OCI-LY3 (cell line): ENCODE measurements around the gene ZNF155.

ENCODE experiments used
- H2AFZ ChIP-seq: fragments of 200-600, 300-600 bp; shearing (Covaris generic); 2 replicates; pipeline ENCODE4 v1.6.0; 2014; ENCODE audit warnings: antibody characterized with exemption, low read depth, low read length
- H3K27ac ChIP-seq: fragments of 200-600, 300-600 bp; sonication (generic); 2 replicates; pipeline ENCODE4 v1.5.1; 2014; ENCODE audit warnings: mild to moderate bottlenecking, low read length, moderate library complexity, mixed read lengths
- H3K27me3 ChIP-seq: fragments of 200-600, 300-600 bp; sonication (generic); 2 replicates; pipeline ENCODE4 v1.6.1; 2014; ENCODE audit warnings: low read depth, low read length, mixed read lengths
- H3K36me3 ChIP-seq: fragments of 200-600, 300-600 bp; sonication (generic); replicated peaks from 2 replicates; pipeline ENCODE3; 2014; ENCODE audit warnings: low read depth, low read length, mixed read lengths
- H3K4me1 ChIP-seq: fragments of 300-600, 200-600 bp; sonication (generic); 2 replicates; pipeline ENCODE4 v1.6.1; 2014; ENCODE audit warnings: low read length, mixed read lengths
- H3K4me2 ChIP-seq: fragments of 200-600, 300-600 bp; sonication (generic); 2 replicates; pipeline ENCODE4 v1.6.1; 2014; ENCODE audit warnings: low read length, mixed read lengths
- H3K4me3 ChIP-seq: fragments of 300-600, 200-600 bp; sonication (generic); 2 replicates; pipeline ENCODE4 v1.5.1; 2014; ENCODE audit warnings: antibody characterized with exemption, mild to moderate bottlenecking, low read length, moderate library complexity
- H3K79me2 ChIP-seq: fragments of 300-600, 200-600 bp; shearing (Covaris generic); 2 replicates; pipeline ENCODE4 v1.6.1; 2014; ENCODE audit warnings: mild to moderate bottlenecking, low read length, mixed read lengths
- H3K9ac ChIP-seq: fragments of 300-600, 200-600 bp; shearing (Covaris generic); 2 replicates; pipeline ENCODE4 v1.6.0; 2014; ENCODE audit warnings: mild to moderate bottlenecking, low read length, moderate library complexity
- H3K9me3 ChIP-seq: fragments of 200-600, 300-600 bp; shearing (Covaris generic); 2 replicates; pipeline ENCODE4 v1.6.1; 2014; ENCODE audit warnings: low read length, mixed read lengths; ENCODE audit not compliant: insufficient read depth
- H4K20me1 ChIP-seq: fragments of 200-600, 300-600 bp; sonication (generic); 2 replicates; pipeline ENCODE4 v1.6.1; 2016; ENCODE audit warnings: low read length, mixed read lengths; ENCODE audit not compliant: insufficient read depth
- CTCF ChIP-seq: fragments of 200-600, 300-600 bp; sonication (generic); IDR thresholded peaks from 2 replicates; pipeline ENCODE4 v1.5.1; 2014; ENCODE audit warnings: antibody characterized with exemption, low read length, low read depth
- EZH2phosphoT487 ChIP-seq: fragments of 200-600 bp; shearing (Covaris generic); IDR thresholded peaks from 2 replicates; pipeline ENCODE4 v1.6.1; 2018; ENCODE audit warnings: antibody characterized with exemption, mixed run types, low read depth

The ZNF155 gene

DNA sequence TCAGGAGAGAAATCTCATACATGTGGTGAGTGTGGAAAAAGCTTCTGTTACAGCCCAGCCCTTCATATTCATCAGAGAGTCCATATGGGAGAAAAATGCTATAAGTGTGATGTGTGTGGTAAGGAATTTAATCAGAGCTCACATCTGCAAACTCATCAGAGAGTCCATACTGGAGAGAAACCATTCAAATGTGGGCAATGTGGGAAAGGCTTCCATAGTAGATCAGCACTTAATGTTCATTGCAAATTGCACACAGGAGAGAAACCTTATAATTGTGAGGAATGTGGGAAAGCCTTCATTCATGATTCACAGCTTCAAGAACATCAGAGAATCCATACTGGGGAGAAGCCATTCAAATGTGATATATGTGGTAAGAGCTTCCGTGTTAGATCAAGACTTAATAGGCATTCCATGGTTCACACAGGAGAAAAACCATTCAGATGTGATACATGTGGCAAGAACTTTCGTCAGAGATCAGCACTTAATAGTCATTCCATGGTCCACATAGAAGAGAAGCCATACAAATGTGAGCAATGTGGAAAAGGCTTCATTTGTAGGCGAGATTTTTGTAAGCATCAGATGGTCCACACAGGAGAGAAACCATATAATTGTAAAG lies 17.8 kb upstream of the ZNF155 start:
- H3K79me2 ChIP-seq: no peaks in the 10 kb centered on the region
- no peak overlapping the region for H3K4me2 ChIP-seq
- TF ChIP-seq EZH2phosphoT487: no peak
- TF ChIP-seq CTCF: no peak
- peaks cover 48% of the 10 kb centered on the region for H3K36me3 ChIP-seq
- H3K9me3 ChIP-seq: peaks cover 30% of the 10 kb centered on the region
- no peaks in the 10 kb centered on the region for H4K20me1 ChIP-seq
- H3K4me3 ChIP-seq: no peak overlapping the region
- no peaks in the 10 kb centered on the region for H3K27me3 ChIP-seq
- H2AFZ ChIP-seq: no peak overlapping the region
- H3K9ac ChIP-seq: no peak overlapping the region
- H3K27ac ChIP-seq: no peak overlapping the region
- no peaks in the 10 kb centered on the region for H3K4me1 ChIP-seq

DNA sequence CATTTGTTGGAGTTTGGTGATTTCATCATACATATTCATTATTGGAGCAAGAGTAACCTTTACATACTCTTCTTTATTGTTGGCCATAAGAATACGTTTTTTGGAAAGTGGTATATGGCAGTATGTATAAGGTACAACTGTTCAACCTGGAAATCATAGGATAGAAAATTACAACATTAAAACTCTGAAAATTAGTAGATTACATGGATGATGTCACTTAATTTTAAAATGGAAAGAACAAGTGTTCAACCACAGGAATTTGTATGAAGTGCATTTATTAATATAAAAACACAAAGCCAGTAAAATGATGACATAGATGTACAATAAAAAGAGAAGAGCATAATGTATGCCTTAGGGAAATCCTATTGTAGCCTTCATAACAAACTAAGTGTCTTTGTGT lies 7.3 kb upstream of the ZNF155 start:
- H2AFZ ChIP-seq: no peak overlapping the region
- no peak overlapping the region for H3K9ac ChIP-seq
- H3K4me2 ChIP-seq: no peak overlapping the region
- H4K20me1 ChIP-seq: no peaks in the 10 kb centered on the region
- H3K9me3 ChIP-seq: no peaks in the 10 kb centered on the region
- H3K79me2 ChIP-seq: no peaks in the 10 kb centered on the region
- no peak overlapping the region for H3K27ac ChIP-seq
- no peaks in the 10 kb centered on the region for H3K27me3 ChIP-seq
- no peaks in the 10 kb centered on the region for H3K36me3 ChIP-seq
- TF ChIP-seq CTCF (no peak), EZH2phosphoT487 (no peak)
- no peak overlapping the region for H3K4me3 ChIP-seq
- no peaks in the 10 kb centered on the region for H3K4me1 ChIP-seq

- no peaks in the 10 kb centered on the region for H3K79me2 ChIP-seq
- TF ChIP-seq CTCF (no peak), EZH2phosphoT487 (no peak)
Observed at GRCh38 chr19:43983544-43983911, 460 bp upstream of the ZNF155 start.

GRCh38 chr19:43984687-43985000 lies 656 bp downstream of the ZNF155 start:
- Histone ChIP-seq H3K4me2 (no peak overlapping the region), H4K20me1 (no peaks in the 10 kb centered on the region), H2AFZ (no peak overlapping the region), H3K9ac (no peak overlapping the region), H3K36me3 (no peaks in the 10 kb centered on the region), H3K4me3 (peak overlapping the region; percentile 60; the same call in 1 of the 2 replicates), H3K4me1 (no peaks in the 10 kb centered on the region), H3K27me3 (no peaks in the 10 kb centered on the region), H3K27ac (no peak overlapping the region), H3K79me2 (no peaks in the 10 kb centered on the region), H3K9me3 (peaks cover 3% of the 10 kb centered on the region; the same call in 1 of the 2 replicates)
- TF ChIP-seq EZH2phosphoT487: no peak
- no peak for TF ChIP-seq CTCF

More at GRCh38 chr19:43983544-43983911, 460 bp upstream of the ZNF155 start:
- no peaks in the 10 kb centered on the region for H3K4me1 ChIP-seq
- no peaks in the 10 kb centered on the region for H3K36me3 ChIP-seq
- H3K27me3 ChIP-seq: no peaks in the 10 kb centered on the region
- no peak overlapping the region for H3K4me2 ChIP-seq
- H3K9me3 ChIP-seq: peaks cover 3% of the 10 kb centered on the region; the same call in 1 of the 2 replicates
- no peaks in the 10 kb centered on the region for H4K20me1 ChIP-seq
- H3K4me3 ChIP-seq: peak overlapping the region; percentile 60; the same call in 1 of the 2 replicates
- no peak overlapping the region for H3K27ac ChIP-seq
- no peak overlapping the region for H3K9ac ChIP-seq
- no peak overlapping the region for H2AFZ ChIP-seq
